Skin epidermis (tissue), 12 donors: ENCODE results near the gene TMEM52.
A peak's percentile ranks its signal among the peaks of the same experiment; 100 is the strongest.
"Not testable (repeated sequence)": the region's sequence is repeated elsewhere in the genome, so short reads cannot be mapped to it uniquely, and the experiment has no call there.

ENCODE experiments used
- H3K27ac ChIP-seq, 21 experiments: fragments of 200-600 bp; sonication (generic) in 11 of 21; one replicate each; pipeline ENCODE4 v1.5.0; 2020; ENCODE audit warnings: mild to moderate bottlenecking in 3 of 21, inconsistent platforms in 2 of 21, moderate library complexity in 2 of 21
- H3K4me3 ChIP-seq, 7 experiments: fragments of 200-600 bp; sonication (generic) in 2 of 7; one replicate each; pipeline ENCODE4 v1.5.0; 2020; ENCODE audit warnings: inconsistent platforms in 2 of 7, mild to moderate bottlenecking in 2 of 7, moderate library complexity in 1 of 7

Gene TMEM52

DNA sequence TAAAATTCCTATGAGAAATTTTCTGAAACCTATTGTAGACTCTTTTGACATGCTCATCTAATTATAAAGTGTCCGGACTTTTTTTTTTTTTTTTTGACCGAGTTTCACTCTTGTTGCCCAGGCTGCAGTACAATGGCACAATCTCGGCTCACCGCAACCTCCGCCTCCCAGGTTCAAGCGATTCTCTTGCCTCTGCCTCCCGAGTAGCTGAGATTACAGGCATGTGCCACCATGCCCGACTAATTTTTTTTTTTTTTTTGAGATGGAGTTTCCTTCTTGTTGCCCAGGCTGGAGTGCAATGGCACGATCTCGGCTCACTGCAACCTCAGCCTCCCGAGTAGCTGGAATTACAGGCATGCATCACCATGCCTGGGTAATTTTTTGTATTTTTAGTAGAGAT lies 35.2 kb downstream of the TMEM52 start:
- H3K27ac ChIP-seq, H3K4me3 ChIP-seq: not testable (repeated sequence)

DNA sequence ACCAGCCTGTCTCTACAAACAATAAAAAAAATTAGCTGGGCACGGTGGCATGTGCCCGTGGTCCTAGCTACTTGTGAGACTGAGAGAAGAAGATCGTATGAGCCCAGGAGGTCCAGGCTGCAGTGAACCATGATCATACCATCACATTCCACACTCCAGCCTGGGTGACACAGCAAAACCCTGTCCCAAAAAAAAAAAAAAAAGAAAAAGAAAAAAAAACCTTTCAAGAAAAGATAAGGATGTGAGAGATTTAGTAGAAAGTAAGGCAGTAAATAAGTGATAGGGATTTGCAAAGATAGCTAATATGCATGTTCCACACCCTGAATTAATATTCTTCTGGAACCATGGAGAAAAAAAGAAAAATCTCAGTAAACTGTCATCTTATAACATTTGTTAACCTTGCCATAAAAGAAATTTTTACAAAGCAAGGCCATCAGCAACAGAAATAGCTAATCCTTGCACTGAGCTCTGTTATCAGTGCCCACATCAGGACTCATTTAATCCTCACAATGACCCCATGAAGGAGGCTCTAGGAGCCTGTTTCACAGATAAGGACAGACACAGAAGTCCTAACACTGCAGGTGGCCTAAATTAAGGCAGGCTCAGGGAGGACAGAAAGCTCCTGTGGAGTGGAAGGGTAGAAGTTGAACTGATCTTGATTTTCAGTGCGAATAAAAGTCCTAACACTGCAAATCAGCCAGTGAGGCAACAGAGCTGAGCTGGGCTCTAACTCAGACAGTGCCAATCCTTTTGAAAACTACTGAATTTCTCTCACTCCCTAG lies 35.8 kb downstream of the TMEM52 start:
- H3K4me3 ChIP-seq: no peak overlapping the region

DNA sequence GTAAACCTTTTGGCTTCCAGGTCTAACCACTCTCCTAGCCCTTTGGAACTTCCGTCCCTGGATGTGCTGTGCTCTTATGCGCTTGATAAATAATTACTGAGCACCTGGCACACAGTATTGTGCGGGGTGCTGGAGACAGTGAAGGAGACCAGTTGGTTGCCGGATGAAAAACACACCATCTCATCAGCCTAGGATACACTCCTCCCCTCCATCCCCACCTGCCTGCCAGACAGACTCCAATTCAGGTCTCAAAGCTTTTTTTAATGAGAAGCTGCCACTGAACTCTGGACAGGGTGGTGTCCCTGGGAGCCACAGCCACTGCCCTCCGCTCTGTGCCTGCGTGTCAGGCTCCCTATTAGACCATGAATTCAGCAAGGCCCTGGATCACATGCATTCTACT lies 37.4 kb downstream of the TMEM52 start:
- no peak overlapping the region for H3K4me3 ChIP-seq
- peak overlapping the region in 1 of 21 experiments; percentile 50 for H3K27ac ChIP-seq

More for the DNA sequence above, 35.8 kb downstream of the TMEM52 start:
- H3K27ac ChIP-seq: no peak overlapping the region

DNA sequence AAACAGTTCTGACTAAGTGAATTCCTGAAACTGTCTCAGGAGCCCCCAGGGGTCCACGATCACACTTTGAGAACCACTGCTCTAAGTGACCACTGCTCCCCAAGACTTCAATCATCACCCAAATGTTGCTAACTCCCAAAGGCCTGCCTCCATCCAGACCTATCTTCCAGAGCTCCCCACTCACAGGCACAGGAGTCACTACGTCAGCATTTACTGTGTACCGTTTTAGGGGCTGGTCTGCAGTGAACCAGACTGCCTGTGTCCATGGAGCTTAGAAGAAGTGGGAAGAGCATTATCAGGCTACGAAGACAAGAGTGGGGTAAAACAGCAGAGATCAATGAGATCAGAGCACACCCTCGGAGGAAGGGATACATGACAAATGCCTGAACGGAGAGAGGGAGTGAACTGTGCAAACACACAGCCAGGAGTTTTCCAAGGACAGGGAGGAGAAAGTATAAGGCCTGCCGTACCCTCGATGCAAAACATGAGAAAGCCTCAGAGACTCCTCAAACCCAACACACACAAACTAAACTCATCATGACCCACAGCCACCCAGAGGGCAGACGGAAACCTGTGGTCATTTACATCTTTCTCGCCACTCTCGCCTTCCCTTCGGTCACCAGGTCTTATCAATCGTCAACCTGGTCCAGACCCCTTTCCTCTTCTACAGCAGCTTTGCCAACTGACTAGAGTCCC lies 38.3 kb downstream of the TMEM52 start:
- Histone ChIP-seq H3K4me3 (no peak overlapping the region), H3K27ac (no peak overlapping the region)

DNA sequence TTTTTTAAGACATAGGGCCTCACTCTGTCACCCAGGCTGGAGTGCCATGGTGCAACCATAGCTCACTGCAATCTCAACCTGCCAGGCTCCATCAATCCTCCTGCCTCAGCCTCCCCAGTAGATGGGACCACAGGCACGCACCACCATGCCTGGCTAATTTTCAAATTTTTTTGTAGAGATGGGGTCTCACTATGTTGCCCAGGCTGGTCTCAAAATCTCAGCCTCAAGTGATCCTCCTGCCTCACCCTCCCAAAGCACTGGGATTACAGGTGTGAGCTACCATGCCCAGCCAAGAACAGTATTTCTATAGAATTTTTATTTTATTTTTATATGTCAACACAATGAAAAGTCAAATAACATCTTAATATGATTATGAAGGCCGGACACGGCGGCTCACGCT lies 39.1 kb downstream of the TMEM52 start:
- Histone ChIP-seq H3K4me3 (no peak overlapping the region), H3K27ac (no peak overlapping the region)

DNA sequence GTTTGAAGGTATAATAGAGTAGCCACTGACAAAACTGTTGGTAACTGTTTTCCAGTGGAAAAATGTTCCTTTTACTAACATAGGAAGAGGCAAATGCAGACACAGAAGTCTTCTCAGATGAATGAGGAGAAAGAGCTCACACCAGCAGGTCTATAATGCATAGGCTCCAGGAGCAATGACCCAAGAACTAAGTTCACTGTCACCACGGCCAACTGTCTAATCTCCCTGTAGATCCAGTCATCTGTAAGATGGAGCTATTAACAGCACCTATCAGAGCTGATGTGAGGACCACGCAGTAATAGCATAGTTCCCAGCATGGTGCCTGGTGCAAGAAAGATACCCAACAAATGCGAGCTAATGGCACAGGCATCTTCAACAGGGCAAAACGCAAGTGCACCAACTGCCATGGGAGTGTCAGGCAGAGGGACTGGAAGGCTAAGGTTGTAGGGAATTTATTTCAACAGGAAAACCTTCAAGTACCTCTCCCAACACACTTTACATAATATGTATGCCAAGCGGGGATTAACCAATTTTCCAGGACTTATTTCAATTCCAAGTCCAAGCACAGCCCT lies 41.1 kb downstream of the TMEM52 start:
- Histone ChIP-seq H3K27ac (no peak overlapping the region), H3K4me3 (no peak overlapping the region)

DNA sequence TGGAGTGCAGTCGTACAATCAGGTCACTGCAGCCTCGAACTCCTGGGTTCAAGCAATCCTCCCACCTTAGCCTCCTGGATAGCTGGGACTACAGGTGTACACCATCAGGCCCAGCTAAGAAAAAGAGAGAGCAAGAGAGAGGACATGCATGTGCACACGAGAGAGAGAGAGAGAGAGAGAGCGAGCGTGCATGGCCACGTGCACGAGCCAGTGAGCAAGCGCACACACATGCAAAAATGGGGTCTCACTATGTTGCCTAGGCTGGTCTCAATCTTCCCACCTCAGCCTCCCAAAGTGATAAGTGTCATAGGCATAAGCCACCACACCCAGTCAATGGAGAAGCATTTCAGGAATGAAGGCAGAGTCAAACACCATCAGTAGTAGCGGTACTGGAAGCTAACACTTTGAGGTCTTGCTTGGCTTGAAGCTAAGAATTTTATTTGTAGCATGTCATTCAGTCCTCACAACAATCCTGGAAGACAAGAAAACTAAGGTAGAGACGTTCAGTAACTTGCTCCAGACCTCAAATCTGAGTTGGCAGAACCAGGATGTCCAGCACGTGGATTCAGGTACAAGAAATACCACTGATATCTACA lies 42.6 kb downstream of the TMEM52 start:
- H3K4me3 ChIP-seq: no peak overlapping the region
- H3K27ac ChIP-seq: no peak overlapping the region

DNA sequence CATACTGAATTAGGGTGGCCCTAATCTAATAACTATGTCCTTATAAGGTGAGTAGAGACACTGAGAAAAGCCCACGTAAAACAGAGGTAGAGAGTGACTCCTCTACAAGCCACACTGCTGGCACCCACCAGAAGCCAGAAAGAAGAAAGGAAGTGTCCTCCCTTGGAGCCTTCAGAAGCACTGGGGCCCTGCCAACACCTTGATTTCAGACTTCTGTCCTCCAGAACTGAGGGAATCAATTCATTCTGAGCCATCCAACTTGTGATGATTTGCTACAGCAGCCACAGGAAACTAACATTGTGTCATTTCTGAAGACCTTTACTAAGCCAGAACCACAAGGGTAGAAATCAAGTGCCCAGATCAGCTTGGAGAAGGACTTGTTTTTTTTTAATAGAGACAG lies 43.1 kb downstream of the TMEM52 start:
- Histone ChIP-seq H3K4me3 (no peak overlapping the region), H3K27ac (no peak overlapping the region)

DNA sequence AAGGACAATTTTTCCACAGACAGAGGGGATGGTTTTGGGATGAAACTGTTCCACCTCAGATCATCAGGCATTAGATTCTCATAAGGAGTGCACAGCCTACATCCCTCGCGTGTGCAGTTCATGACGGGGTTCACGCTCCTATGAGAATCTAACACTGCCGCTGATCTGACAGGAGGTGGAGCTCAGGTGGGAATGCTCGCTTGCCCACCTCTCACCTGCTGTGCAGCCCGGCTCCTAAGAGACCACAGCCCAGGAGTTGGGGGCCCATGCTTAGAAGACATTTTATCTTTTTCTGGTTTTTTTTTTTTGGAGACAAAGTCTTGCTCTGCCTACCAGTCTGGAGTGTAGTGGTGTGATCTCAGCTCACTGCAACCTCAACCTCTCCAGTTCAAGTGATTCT lies 44.2 kb downstream of the TMEM52 start:
- Histone ChIP-seq H3K27ac (no peak overlapping the region), H3K4me3 (no peak overlapping the region)

DNA sequence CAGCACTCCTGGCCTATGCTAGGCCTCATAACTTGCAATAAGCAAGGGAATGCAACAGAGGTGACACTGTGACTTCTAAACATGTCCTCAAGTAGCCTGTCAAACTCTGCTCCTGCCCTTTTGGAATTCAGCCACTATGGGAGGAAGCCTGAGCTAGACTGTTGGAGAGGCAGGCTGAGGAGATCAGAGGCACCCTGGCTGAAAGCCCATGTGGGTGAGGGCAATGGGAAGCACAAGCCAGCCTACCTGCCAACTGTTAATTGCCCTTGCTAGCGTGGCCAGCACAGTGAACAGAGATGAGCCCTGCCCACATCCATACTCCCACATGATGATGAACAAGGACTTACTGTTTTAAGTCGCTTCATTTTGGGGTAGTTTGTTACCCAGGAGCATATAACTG lies 45.9 kb downstream of the TMEM52 start:
- H3K4me3 ChIP-seq: no peak overlapping the region

DNA sequence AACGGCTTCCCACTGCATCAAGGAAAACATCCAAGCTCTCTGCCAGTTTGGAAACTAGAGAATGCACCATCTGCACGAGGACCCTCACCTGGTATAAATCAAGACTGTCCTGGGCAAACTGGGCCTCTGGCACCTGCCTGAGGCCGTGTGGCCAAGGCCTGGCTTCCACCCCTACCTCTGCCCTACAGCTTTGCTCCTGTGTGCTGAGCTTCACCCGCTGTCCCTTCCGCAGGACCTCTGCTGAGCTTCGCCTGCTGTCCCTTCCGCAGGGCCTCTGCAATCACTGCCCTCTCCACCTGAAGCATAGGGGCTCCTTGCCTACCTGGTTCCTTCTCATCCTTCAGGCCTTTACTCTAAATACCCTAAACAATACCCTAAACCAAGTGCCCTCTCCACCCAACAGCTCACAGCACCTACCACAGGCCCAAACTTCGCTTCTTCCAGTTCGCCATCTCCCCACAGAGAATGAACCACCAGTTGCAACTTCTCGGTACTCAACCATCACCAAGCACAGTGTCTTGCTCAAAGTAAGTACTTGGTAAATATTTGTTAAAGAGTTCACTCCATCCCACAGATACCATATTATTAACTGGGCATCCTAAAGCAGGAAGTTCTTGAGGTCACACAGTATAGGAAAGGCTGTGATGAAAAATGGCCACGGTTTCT lies 46.6 kb downstream of the TMEM52 start:
- no peak overlapping the region for H3K27ac ChIP-seq
- no peak overlapping the region for H3K4me3 ChIP-seq

More for the DNA sequence above, 45.9 kb downstream of the TMEM52 start:
- H3K27ac ChIP-seq: peak overlapping the region in 1 of 21 experiments; percentile 6

DNA sequence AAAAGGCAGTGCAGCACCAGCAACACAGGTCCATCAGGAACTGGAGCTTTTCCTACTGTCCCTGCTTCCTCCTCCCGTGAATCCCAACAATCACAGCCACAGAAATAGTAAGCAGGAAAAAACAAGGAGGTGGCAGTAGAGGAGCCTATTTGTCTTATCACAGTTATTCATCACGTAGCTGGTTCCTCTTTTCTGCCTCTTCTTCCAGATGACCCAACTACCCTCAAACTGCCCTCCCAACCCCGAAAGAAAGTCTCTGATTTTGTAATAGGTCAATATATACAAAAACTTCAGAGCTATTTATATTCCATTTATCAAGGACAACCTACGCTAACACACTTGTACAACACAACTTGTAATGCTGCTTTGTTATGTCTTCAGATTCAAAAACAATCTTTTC lies 49.6 kb downstream of the TMEM52 start:
- no peak overlapping the region for H3K4me3 ChIP-seq
- H3K27ac ChIP-seq: no peak overlapping the region
